ENCODE measurements around the gene ANK2.

Gene ANK2

DNA sequence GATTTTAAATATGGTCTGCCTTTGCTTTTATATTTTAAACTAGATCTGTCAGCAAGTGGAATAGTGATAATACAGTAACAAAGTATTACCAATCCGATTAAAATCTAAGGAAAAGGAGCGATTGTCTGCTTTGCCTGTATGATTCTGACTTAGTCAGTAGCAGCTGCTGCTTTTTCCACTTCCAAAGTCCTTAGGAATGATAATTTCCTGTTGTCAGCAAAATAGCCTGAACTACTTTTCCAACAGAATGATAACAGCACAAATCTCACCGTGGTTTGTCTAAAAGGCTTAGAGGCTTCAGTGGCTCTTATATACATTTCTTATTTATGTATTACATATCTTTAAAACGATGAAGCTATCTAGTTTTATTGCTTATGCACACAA lies 290.0 kb downstream of the ANK2 start:
- no peaks in the 10 kb centered on the region for H3K9me3 Mint-ChIP-seq
- no peaks in the 10 kb centered on the region for H3K4me1 Mint-ChIP-seq (ENCODE audit: low read depth)
- peaks cover 25% of the 10 kb centered on the region for H3K27me3 Mint-ChIP-seq
- no peaks in the 10 kb centered on the region for H3K36me3 Mint-ChIP-seq (ENCODE audit: low read depth)
- DNase-seq, result no peak
- H3K4me3 Mint-ChIP-seq, result no peak overlapping the region
- H3K27ac Mint-ChIP-seq, result no peak overlapping the region

DNA sequence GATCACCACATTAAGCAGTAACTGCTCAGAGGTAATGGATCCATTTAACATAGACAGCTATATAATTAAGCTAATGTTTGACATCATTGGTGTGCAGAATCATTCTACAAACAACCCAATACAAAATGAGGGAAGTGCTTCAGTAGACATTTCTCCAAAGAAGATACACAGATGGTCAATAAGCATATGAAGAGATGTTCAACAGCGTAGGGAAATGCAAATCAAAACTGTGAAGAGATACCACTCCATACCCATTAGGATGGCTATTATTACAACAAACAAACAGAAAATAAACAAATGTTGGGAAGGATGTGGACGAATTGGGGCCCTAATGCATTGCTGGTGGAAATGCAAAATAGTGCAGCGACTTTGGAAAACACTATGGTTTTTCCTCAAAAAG lies 294.6 kb downstream of the ANK2 start:
- Mint-ChIP-seq H3K4me3 (no peak overlapping the region), H3K9me3 (no peaks in the 10 kb centered on the region)

DNA sequence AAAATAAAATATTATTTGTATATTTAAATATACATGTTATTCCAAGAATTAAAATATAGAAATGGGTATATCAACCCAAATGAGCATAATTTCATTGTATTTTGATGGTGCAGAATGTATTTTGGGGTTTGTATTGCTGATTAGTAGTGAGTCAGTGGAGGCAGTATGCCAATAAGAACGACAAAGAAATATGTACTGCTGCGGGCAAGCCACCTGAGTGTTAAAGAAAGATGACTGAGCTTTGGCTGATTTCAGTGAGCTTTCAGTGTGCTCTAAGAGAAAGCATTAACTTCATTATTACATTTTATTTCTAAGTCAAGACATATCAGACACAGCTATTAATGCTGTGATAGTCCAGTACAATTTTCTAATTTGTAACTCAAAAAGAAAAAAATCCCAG lies 297.8 kb downstream of the ANK2 start:
- Mint-ChIP-seq H3K9me3 (no peaks in the 10 kb centered on the region), H3K4me3 (no peak overlapping the region), H3K4me1 (ENCODE audit: low read depth) (peaks cover 3% of the 10 kb centered on the region), H3K27ac (no peak overlapping the region), H3K36me3 (ENCODE audit: low read depth) (no peaks in the 10 kb centered on the region), H3K27me3 (peaks cover 39% of the 10 kb centered on the region)
- no peak for DNase-seq

More for the DNA sequence above, 294.6 kb downstream of the ANK2 start:
- DNase-seq, result no peak
- no peak overlapping the region for H3K27ac Mint-ChIP-seq
- no peaks in the 10 kb centered on the region for H3K36me3 Mint-ChIP-seq (ENCODE audit: low read depth)
- no peaks in the 10 kb centered on the region for H3K4me1 Mint-ChIP-seq (ENCODE audit: low read depth)
- H3K27me3 Mint-ChIP-seq, result peaks cover 36% of the 10 kb centered on the region

DNA sequence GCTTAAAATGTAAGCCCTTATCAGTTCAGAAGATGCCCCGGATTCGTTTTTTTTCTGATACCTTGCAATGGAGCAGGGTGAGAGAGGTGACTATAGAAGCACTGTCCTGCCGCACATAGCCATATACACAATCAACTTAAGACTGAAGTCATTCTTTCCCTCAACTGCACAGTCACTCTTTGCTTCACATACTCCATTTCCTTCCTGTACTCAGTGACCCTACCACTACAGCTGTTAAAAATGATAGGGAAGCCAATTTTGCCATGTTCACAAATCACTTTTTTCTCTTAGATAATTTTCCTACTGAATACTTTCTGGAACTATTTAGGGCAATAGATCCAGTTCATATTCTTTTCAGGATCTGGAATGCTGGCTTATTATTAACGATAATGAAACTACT lies 300.0 kb downstream of the ANK2 start:
- no peak for DNase-seq
- Mint-ChIP-seq H3K27me3 (peaks cover 47% of the 10 kb centered on the region), H3K27ac (no peak overlapping the region), H3K4me1 (ENCODE audit: low read depth) (peaks cover 17% of the 10 kb centered on the region), H3K4me3 (no peak overlapping the region), H3K9me3 (no peaks in the 10 kb centered on the region), H3K36me3 (ENCODE audit: low read depth) (no peaks in the 10 kb centered on the region)

DNA sequence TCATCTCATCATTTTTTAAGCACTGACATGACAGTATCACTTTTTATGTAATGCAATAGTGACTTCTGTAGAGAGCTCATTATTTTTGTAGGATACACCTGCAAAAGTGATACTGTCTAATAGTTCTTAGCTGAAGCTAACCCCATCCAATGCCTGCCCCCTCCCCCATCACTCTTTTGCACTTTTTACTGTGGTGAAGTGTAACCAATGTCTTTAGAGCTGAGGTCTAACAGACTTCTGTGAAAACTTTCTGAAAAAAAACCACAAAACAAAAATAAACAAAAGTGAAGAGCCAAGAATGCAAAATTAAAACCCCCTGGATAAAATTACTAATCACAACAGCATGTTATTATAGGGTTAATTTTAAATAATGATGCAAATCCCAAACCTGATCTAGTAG lies 301.1 kb downstream of the ANK2 start:
- H3K27ac Mint-ChIP-seq, result no peak overlapping the region
- H3K36me3 Mint-ChIP-seq (ENCODE audit: low read depth), result no peaks in the 10 kb centered on the region
- no peak overlapping the region for H3K4me3 Mint-ChIP-seq

DNA sequence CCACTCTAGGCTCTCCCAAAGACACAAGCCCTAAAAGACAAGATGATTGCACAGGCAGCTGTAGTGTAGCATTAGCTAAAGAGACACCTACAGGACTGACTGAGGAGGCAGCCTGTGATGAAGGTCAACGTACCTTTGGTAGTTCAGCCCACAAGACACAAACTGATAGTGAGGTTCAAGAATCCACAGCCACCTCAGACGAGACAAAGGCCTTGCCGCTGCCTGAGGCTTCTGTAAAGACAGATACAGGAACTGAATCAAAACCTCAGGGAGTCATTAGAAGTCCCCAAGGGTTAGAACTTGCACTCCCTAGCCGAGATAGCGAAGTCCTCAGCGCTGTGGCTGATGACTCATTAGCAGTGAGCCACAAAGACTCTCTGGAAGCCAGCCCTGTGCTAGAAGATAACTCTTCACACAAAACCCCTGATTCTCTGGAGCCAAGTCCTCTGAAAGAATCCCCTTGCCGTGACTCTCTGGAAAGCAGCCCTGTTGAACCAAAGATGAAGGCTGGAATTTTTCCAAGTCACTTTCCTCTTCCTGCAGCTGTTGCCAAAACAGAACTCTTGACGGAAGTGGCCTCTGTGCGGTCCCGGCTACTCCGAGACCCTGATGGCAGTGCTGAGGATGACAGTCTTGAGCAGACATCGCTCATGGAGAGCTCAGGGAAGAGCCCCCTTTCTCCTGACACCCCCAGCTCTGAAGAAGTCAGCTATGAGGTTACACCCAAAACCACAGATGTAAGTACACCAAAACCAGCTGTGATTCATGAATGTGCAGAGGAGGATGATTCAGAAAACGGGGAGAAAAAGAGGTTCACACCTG lies 306.3 kb downstream of the ANK2 start:
- H3K36me3 Mint-ChIP-seq (ENCODE audit: low read depth), result peaks cover 14% of the 10 kb centered on the region
- peak overlapping the region; percentile 95 for H3K27ac Mint-ChIP-seq
- peak; percentile 74 for DNase-seq
- peaks cover 27% of the 10 kb centered on the region for H3K9me3 Mint-ChIP-seq
- peaks cover 43% of the 10 kb centered on the region for H3K4me1 Mint-ChIP-seq (ENCODE audit: low read depth)
- H3K4me3 Mint-ChIP-seq, result peak overlapping the region; percentile 54
- H3K27me3 Mint-ChIP-seq, result peaks cover 67% of the 10 kb centered on the region

More for the DNA sequence above, 301.1 kb downstream of the ANK2 start:
- H3K4me1 Mint-ChIP-seq (ENCODE audit: low read depth), result peaks cover 28% of the 10 kb centered on the region
- H3K27me3 Mint-ChIP-seq, result peaks cover 51% of the 10 kb centered on the region
- peaks cover 2% of the 10 kb centered on the region for H3K9me3 Mint-ChIP-seq
- DNase-seq, result no peak

DNA sequence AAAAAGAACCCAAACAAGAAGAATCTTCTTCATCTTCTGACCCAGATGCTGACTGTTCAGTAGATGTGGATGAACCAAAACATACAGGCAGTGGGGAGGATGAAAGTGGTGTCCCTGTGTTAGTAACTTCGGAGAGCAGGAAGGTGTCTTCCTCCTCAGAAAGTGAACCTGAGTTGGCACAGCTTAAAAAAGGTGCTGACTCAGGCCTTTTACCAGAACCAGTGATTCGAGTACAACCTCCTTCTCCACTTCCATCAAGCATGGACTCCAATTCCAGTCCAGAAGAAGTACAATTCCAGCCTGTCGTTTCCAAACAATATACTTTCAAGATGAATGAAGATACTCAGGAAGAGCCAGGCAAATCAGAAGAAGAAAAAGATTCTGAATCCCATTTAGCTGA lies 307.0 kb downstream of the ANK2 start:
- H3K36me3 Mint-ChIP-seq (ENCODE audit: low read depth), result peaks cover 14% of the 10 kb centered on the region
- peak overlapping the region; percentile 54 for H3K4me3 Mint-ChIP-seq
- H3K27me3 Mint-ChIP-seq, result peaks cover 67% of the 10 kb centered on the region
- H3K27ac Mint-ChIP-seq, result peak overlapping the region; percentile 95
- H3K9me3 Mint-ChIP-seq, result peaks cover 27% of the 10 kb centered on the region
- peaks cover 43% of the 10 kb centered on the region for H3K4me1 Mint-ChIP-seq (ENCODE audit: low read depth)
- DNase-seq, result no peak

DNA sequence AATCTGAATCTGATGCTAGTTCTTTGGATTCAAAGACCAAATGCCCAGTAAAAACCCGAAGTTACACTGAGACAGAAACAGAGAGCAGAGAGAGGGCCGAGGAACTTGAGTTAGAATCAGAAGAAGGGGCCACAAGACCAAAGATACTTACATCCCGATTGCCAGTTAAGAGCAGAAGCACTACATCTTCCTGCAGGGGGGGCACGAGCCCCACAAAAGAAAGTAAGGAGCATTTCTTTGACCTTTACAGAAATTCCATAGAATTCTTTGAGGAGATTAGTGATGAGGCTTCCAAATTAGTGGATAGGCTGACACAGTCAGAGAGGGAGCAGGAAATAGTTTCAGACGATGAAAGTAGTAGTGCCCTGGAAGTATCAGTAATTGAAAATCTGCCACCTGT lies 309.3 kb downstream of the ANK2 start:
- Mint-ChIP-seq H3K27me3 (peaks cover 54% of the 10 kb centered on the region), H3K4me1 (ENCODE audit: low read depth) (peaks cover 37% of the 10 kb centered on the region), H3K27ac (no peak overlapping the region), H3K9me3 (peaks cover 27% of the 10 kb centered on the region), H3K36me3 (ENCODE audit: low read depth) (peaks cover 14% of the 10 kb centered on the region), H3K4me3 (no peak overlapping the region)
- no peak for DNase-seq

DNA sequence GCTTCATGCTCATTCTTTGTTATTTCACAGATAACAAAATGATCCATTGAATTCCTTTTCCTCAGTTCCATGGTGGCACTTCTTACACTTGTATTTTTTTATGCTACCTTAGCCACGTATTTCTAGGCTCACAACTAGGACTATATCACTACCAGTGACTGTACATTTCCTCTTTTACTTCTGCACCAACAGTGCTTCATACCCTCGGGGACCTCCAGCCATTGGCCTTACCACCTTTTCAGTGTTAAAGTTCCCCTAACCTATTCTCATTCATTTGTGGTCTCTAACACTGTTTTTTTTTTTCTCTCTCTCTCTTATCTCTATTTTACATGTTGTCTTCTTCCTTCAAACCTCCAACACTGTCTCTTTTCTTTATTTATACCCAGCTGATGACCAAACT lies 315.9 kb downstream of the ANK2 start:
- Mint-ChIP-seq H3K4me3 (no peak overlapping the region), H3K36me3 (ENCODE audit: low read depth) (no peaks in the 10 kb centered on the region), H3K27ac (no peak overlapping the region), H3K27me3 (peaks cover 19% of the 10 kb centered on the region), H3K4me1 (ENCODE audit: low read depth) (no peaks in the 10 kb centered on the region), H3K9me3 (no peaks in the 10 kb centered on the region)
- DNase-seq, result no peak

DNA sequence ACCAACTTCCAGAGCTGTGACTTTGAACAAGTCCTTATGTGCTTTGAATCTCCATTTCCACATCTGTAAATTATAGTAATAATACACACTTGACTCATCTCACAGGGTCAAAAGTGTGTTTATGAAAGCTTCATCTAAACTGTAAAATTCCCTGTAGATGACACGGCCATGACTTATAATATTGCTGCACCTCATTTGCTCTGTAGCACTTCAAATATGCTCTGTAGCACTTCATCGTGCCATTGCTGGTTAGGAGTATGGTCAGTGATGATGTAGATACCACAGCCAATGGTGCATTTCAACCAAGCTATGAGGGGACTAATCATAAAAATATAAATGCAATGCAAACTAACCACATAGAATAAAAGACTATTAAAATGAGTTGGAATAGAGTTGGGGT lies 318.6 kb downstream of the ANK2 start:
- H3K36me3 Mint-ChIP-seq (ENCODE audit: low read depth), result no peaks in the 10 kb centered on the region
- no peak overlapping the region for H3K4me3 Mint-ChIP-seq
- no peaks in the 10 kb centered on the region for H3K4me1 Mint-ChIP-seq (ENCODE audit: low read depth)
- H3K27ac Mint-ChIP-seq, result no peak overlapping the region
- DNase-seq, result no peak
- H3K27me3 Mint-ChIP-seq, result peaks cover 23% of the 10 kb centered on the region
- no peaks in the 10 kb centered on the region for H3K9me3 Mint-ChIP-seq

DNA sequence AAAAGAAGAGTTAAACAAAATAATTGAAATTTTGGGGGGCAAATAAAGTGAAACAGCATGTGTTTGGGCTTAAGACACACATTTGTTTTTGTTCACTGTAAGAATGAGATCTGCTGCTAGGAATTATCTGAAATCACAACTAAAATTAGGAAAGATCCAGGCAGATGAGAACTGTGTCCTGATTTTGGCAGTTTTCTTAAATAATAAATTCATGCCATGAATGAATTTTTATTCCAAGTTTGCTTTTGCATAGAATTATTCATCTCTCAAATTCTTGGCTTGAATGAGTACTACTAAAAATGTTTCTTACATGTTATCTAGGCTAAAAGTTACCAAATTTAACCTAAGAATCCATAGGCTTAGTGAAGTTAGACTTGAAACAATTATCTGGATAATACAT lies 321.7 kb downstream of the ANK2 start:
- DNase-seq, result no peak
- no peaks in the 10 kb centered on the region for H3K4me1 Mint-ChIP-seq (ENCODE audit: low read depth)
- no peak overlapping the region for H3K4me3 Mint-ChIP-seq
- H3K27ac Mint-ChIP-seq, result no peak overlapping the region
- no peaks in the 10 kb centered on the region for H3K36me3 Mint-ChIP-seq (ENCODE audit: low read depth)
- no peaks in the 10 kb centered on the region for H3K9me3 Mint-ChIP-seq
- peaks cover 21% of the 10 kb centered on the region for H3K27me3 Mint-ChIP-seq

DNA sequence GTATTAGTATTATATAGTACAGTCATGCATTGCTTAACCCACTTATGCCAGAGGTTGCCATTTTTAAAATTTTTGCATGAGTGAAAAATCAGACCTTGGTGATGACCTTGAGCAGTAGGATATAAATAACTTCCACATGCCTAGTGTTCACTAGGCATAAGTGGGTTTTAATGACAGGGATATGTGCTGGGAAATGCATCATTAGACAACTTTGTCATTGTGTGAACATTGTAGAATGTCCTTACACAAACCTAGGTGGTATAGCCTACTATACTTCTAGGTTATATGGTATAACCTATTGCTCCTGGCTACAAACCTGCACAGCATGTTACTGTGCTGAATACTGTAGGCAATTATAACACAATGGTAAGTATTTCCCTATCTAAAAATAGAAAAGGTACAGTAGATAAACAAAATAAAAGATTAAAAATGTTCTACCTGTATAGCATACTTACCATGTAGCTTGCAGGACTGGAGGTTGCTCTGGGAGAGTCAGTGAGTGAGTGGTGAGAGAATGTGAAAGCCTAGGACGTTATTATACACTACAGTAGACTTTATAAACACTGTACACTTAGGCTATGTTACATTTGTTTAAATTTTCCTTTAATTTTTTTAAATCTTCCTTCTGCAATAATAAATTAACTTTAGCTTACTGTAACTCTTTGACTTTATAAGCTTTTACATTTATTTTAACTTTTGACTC lies 326.7 kb downstream of the ANK2 start:
- Mint-ChIP-seq H3K27me3 (peaks cover 27% of the 10 kb centered on the region), H3K27ac (no peak overlapping the region), H3K9me3 (no peaks in the 10 kb centered on the region), H3K36me3 (ENCODE audit: low read depth) (no peaks in the 10 kb centered on the region), H3K4me1 (ENCODE audit: low read depth) (no peaks in the 10 kb centered on the region), H3K4me3 (no peak overlapping the region)
- DNase-seq, result no peak

DNA sequence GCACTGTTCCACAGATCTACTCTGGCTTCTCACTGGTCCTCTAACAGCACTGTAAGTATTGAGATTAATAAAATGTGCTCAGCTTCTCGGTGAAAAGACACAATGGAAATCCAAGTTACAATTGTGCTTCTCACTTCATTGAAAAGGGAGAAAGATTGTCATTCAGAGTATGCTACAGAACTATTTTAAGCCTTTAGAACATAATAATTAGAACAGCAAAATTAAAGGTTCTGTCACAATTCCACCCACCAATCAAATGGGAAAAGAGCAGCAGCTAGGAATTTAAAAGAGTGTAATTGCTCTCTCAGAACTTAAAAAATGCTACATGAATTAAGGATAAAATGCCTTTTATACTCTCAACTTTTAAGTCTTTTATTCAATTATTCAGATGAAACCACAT lies 329.4 kb downstream of the ANK2 start:
- Mint-ChIP-seq H3K4me1 (ENCODE audit: low read depth) (peaks cover 5% of the 10 kb centered on the region), H3K9me3 (no peaks in the 10 kb centered on the region), H3K27me3 (peaks cover 32% of the 10 kb centered on the region), H3K4me3 (no peak overlapping the region), H3K27ac (no peak overlapping the region), H3K36me3 (ENCODE audit: low read depth) (no peaks in the 10 kb centered on the region)
- DNase-seq, result no peak

DNA sequence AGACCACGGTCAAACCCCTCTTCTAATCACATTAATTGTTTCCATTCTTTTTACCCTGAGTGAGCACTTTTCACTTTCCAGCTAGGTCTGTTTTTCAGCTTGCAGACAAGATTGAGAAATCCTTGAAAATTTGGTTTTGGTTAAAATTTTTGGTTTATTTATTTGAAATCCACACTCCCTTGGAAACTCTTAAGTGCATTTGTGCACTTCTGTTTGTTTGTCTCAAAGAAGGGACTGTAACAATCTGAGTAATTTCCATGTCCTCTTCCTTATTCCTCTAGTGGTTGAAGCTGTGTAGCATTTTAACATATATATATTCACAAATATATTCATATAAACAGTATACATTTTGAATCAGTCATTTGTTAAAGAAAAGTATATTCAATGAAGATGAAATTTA lies 333.3 kb downstream of the ANK2 start:
- peaks cover 40% of the 10 kb centered on the region for H3K27me3 Mint-ChIP-seq
- H3K27ac Mint-ChIP-seq, result no peak overlapping the region
- no peaks in the 10 kb centered on the region for H3K36me3 Mint-ChIP-seq (ENCODE audit: low read depth)
- H3K4me1 Mint-ChIP-seq (ENCODE audit: low read depth), result peaks cover 28% of the 10 kb centered on the region
- no peaks in the 10 kb centered on the region for H3K9me3 Mint-ChIP-seq
- no peak overlapping the region for H3K4me3 Mint-ChIP-seq
- no peak for DNase-seq

DNA sequence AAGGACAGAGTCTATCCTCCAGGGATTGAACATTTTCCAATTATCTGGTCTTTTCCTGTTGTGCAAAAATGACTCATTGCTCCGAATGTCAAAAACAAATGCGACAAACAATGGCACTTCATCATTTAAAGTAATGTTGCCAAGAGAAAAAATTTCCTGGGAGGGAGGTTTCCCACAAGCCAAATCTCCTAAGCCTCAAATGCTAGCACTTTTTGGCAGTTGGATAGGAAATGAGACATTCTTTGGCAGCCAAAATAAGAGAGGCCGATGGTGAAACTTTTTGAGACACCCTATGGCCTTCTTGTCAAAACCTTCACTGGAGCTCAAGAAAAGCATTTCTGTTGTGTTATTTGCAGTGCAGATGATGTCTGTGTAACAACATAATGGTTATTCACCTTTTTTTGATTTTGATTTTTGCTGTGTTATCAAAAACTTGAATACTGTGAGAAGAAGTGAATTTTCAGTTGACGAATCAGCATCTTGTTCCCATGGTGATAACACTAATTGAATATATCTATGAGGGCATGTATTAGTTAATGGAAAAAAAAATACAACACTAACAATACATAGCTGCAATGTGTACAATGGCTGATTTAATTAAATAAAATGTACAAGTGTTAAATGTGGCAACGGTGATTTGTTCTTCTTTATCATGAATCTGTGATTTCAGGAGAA lies 333.8 kb downstream of the ANK2 start:
- Mint-ChIP-seq H3K4me3 (no peak overlapping the region), H3K27ac (no peak overlapping the region), H3K36me3 (ENCODE audit: low read depth) (no peaks in the 10 kb centered on the region), H3K27me3 (peaks cover 43% of the 10 kb centered on the region), H3K4me1 (ENCODE audit: low read depth) (peaks cover 28% of the 10 kb centered on the region), H3K9me3 (no peaks in the 10 kb centered on the region)
- DNase-seq, result no peak
